HEK293 (cell line): ENCODE results near the gene OR10D3.

ENCODE experiments used
- CTCF ChIA-PET: fragments of 350-600 bp; formaldehyde crosslinking; extraction: SDS; loops from one replicate; lab custom pipeline; 2021; ENCODE audit warnings: antibody characterized with exemption; lab: Yijun Ruan, JAX
- POLR2A ChIA-PET: fragments of 300-600 bp; formaldehyde crosslinking; extraction: SDS; loops from one replicate; lab custom pipeline; 2020; ENCODE audit warnings: antibody characterized with exemption, inconsistent platforms; lab: Yijun Ruan, JAX
- H3K27ac ChIP-seq: fragments of 200-500 bp; sonication (Bioruptor generic); 2 replicates; pipeline ENCODE4 v1.5.1; 2014; ENCODE audit warnings: low read depth, low read length, control low read depth, inconsistent platforms; ENCODE audit errors: extremely low read depth
- H3K36me3 ChIP-seq, 2 experiments: fragments of 200-500 bp in 1 of 2; sonication (Bioruptor generic) in 1 of 2; 1 replicate in 1 of 2; 2 replicates in 1 of 2; pipeline ENCODE4 v1.5.1; 2014 to 2017; ENCODE audit warnings: inconsistent platforms in 2 of 2, low read length in 2 of 2; ENCODE audit not compliant: control insufficient read depth in 2 of 2, insufficient read depth in 1 of 2
- H3K4me1 ChIP-seq: fragments of 200-500 bp; sonication (Bioruptor generic); 2 replicates; pipeline ENCODE4 v1.5.1; 2014; ENCODE audit warnings: mild to moderate bottlenecking, low read length, inconsistent platforms; ENCODE audit not compliant: control insufficient read depth, insufficient read depth
- H3K4me3 ChIP-seq: 2 replicates; pipeline ENCODE4 v1.5.1; 2011; ENCODE audit warnings: low read depth, mild to moderate bottlenecking, control low read depth, low read length, moderate library complexity
- H3K9me3 ChIP-seq: fragments of 200-500 bp; sonication (Bioruptor generic); 2 replicates; pipeline ENCODE4 v1.5.1; 2014; ENCODE audit warnings: low read depth, low read length, inconsistent platforms; ENCODE audit not compliant: control insufficient read depth, insufficient read depth
- BCL11A ChIP-seq: fragments of 450-650 bp; formaldehyde crosslinking; IDR thresholded peaks from 2 replicates; pipeline ENCODE4 v1.5.1; 2016; ENCODE audit warnings: low read depth, missing biosample characterization, missing genetic modification characterization
- KLF7 ChIP-seq: fragments of 450-650 bp; formaldehyde crosslinking; IDR thresholded peaks from 2 replicates; pipeline ENCODE4 v1.5.1; 2016; ENCODE audit warnings: missing biosample characterization, missing genetic modification characterization, borderline replicate concordance
- KLF9 ChIP-seq: fragments of 450-650 bp; formaldehyde crosslinking; IDR thresholded peaks from 2 replicates; pipeline ENCODE4 v1.5.1; 2016; ENCODE audit warnings: missing biosample characterization, missing genetic modification characterization, low read depth
- MEIS1 ChIP-seq: sonication (generic); formaldehyde crosslinking; IDR thresholded peaks from 2 replicates; pipeline ENCODE4 v1.8.1; 2022; ENCODE audit warnings: missing genetic modification reagents, mild to moderate bottlenecking, borderline replicate concordance
- RBAK ChIP-seq: fragments of 450-650 bp; formaldehyde crosslinking; IDR thresholded peaks from 2 replicates; pipeline ENCODE4 v1.5.1; 2016; ENCODE audit warnings: missing biosample characterization, missing genetic modification characterization
- SP7 ChIP-seq: fragments of 450-650 bp; formaldehyde crosslinking; IDR thresholded peaks from 2 replicates; pipeline ENCODE4 v1.5.1; 2016; ENCODE audit warnings: missing biosample characterization, missing genetic modification characterization
- ZBTB8A ChIP-seq: fragments of 450-650 bp; formaldehyde crosslinking; IDR thresholded peaks from 2 replicates; pipeline ENCODE4 v1.5.1; 2016; ENCODE audit warnings: missing biosample characterization, missing genetic modification characterization
- ZNF184 ChIP-seq: fragments of 450-650 bp; IDR thresholded peaks from 2 replicates; pipeline ENCODE4 v1.5.1; 2018; ENCODE audit warnings: missing biosample characterization, mild to moderate bottlenecking, missing genetic modification characterization
- ZNF23 ChIP-seq: fragments of 450-650 bp; formaldehyde crosslinking; IDR thresholded peaks from 2 replicates; pipeline ENCODE4 v1.5.1; 2016; ENCODE audit warnings: missing biosample characterization, missing genetic modification characterization, borderline replicate concordance
- ZNF24 ChIP-seq: fragments of 450-650 bp; formaldehyde crosslinking; IDR thresholded peaks from 2 replicates; pipeline ENCODE4 v1.5.1; 2016; ENCODE audit warnings: missing biosample characterization, missing genetic modification characterization
- ZNF302 ChIP-seq: fragments of 450-650 bp; formaldehyde crosslinking; IDR thresholded peaks from 2 replicates; pipeline ENCODE4 v1.5.1; 2016; ENCODE audit warnings: missing biosample characterization, missing genetic modification characterization, low read depth
- ZNF324 ChIP-seq: fragments of 450-650 bp; formaldehyde crosslinking; IDR thresholded peaks from 2 replicates; pipeline ENCODE4 v1.5.1; 2016; ENCODE audit warnings: missing biosample characterization, missing genetic modification characterization
- ZNF335 ChIP-seq: fragments of 450-650 bp; formaldehyde crosslinking; conservative IDR thresholded peaks from 2 replicates; pipeline ENCODE4 v1.5.1; 2016; ENCODE audit warnings: missing biosample characterization, missing genetic modification characterization
- ZNF404 ChIP-seq: fragments of 450-650 bp; formaldehyde crosslinking; IDR thresholded peaks from 2 replicates; pipeline ENCODE4 v1.5.1; 2017; ENCODE audit warnings: missing biosample characterization, missing genetic modification characterization
- ZNF416 ChIP-seq: fragments of 450-650 bp; formaldehyde crosslinking; IDR thresholded peaks from 2 replicates; pipeline ENCODE4 v1.5.1; 2016; ENCODE audit warnings: missing biosample characterization, missing genetic modification characterization
- ZNF426 ChIP-seq: fragments of 450-650 bp; formaldehyde crosslinking; IDR thresholded peaks from 2 replicates; pipeline ENCODE4 v1.5.1; 2017; ENCODE audit warnings: missing biosample characterization, missing genetic modification characterization, mild to moderate bottlenecking, inconsistent platforms, moderate library complexity
- ZNF560 ChIP-seq: fragments of 450-650 bp; formaldehyde crosslinking; IDR thresholded peaks from 2 replicates; pipeline ENCODE4 v1.5.1; 2017; ENCODE audit warnings: missing biosample characterization, missing genetic modification characterization, borderline replicate concordance
- ZNF654 ChIP-seq: fragments of 450-650 bp; formaldehyde crosslinking; IDR thresholded peaks from 2 replicates; pipeline ENCODE4 v1.5.1; 2016; ENCODE audit warnings: low read depth, missing biosample characterization, missing genetic modification characterization
- ZNF660 ChIP-seq: fragments of 450-650 bp; IDR thresholded peaks from 2 replicates; pipeline ENCODE4 v1.5.1; 2018; ENCODE audit warnings: missing biosample characterization, mild to moderate bottlenecking, missing genetic modification characterization
- ZNF677 ChIP-seq: fragments of 450-650 bp; IDR thresholded peaks from 2 replicates; pipeline ENCODE4 v1.5.0; 2018; ENCODE audit warnings: missing biosample characterization, mild to moderate bottlenecking, missing genetic modification characterization, moderate library complexity
- ZNF747 ChIP-seq: fragments of 450-650 bp; formaldehyde crosslinking; IDR thresholded peaks from 2 replicates; pipeline ENCODE4 v1.5.1; 2016; ENCODE audit warnings: missing biosample characterization, missing genetic modification characterization
- ZNF777 ChIP-seq: fragments of 450-650 bp; formaldehyde crosslinking; IDR thresholded peaks from 2 replicates; pipeline ENCODE4 v1.5.1; 2017; ENCODE audit warnings: missing biosample characterization, missing genetic modification characterization, borderline replicate concordance
- ZNF791 ChIP-seq: fragments of 450-650 bp; formaldehyde crosslinking; IDR thresholded peaks from 2 replicates; pipeline ENCODE4 v1.5.1; 2016; ENCODE audit warnings: missing biosample characterization, missing genetic modification characterization
- ZNF830 ChIP-seq: fragments of 450-650 bp; IDR thresholded peaks from 2 replicates; pipeline ENCODE4 v1.5.0; 2018; ENCODE audit warnings: missing biosample characterization, missing genetic modification characterization, low read depth, mild to moderate bottlenecking, moderate library complexity
- ZSCAN18 ChIP-seq: fragments of 450-650 bp; formaldehyde crosslinking; IDR thresholded peaks from 2 replicates; pipeline ENCODE4 v1.5.1; 2016; ENCODE audit warnings: missing biosample characterization, missing genetic modification characterization
- ZSCAN30 ChIP-seq: fragments of 450-650 bp; IDR thresholded peaks from 2 replicates; pipeline ENCODE4 v1.5.1; 2018; ENCODE audit warnings: missing biosample characterization, mild to moderate bottlenecking, missing genetic modification characterization, moderate library complexity
- ZSCAN4 ChIP-seq: fragments of 450-650 bp; formaldehyde crosslinking; IDR thresholded peaks from 2 replicates; pipeline ENCODE4 v1.5.1; 2017; ENCODE audit warnings: missing biosample characterization, missing genetic modification characterization
- TF ChIP-seq, protein P1 (sequence below): fragments of 450-650 bp; formaldehyde crosslinking; IDR thresholded peaks from 2 replicates; pipeline ENCODE4 v1.5.1; 2016; ENCODE audit warnings: missing biosample characterization, missing genetic modification characterization

OR10D3 gene

DNA sequence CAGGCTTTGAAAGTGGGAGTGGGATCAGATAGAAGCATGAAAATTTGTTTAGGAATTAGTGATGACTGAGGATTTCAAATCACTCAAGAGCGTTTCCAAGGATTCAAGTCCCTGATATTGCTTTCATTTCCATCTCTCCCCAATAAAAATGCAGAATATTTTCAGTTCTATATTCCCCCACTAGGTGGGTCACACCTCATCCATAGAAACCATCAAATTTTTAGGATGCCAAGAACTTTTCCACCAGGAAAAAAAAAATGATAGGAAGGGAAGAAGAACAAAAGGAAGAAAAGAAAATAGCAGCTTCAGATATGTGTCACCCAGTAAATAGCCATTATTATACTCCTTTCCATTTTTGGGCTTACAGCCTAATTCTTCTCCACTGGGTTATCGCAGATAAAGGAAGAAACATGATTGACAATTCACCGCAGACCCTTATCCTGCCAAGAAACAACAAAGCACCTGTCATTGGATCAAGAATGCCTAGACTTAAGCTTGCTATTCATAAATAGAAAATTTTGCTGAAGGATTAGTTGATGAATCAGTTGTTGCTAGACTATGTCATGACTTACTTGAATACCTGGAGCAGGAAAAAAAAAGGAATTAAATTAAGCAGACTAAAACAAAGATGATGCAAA is 30.3 kb upstream of the OR10D3 start:
- Histone ChIP-seq H3K4me3 (no peak overlapping the region), H3K4me1 (no peaks in the 10 kb centered on the region), H3K36me3 (no peaks in the 10 kb centered on the region), H3K9me3 (no peaks in the 10 kb centered on the region), H3K27ac (no peak overlapping the region)
- ChIA-PET POLR2A (no interaction called here), CTCF (interaction anchor here (0.8 kb wide), 1 partner anchor 177 kb away, joined by 4 read pairs; no protein-coding TSS in a partner anchor)
- no peak for TF ChIP-seq ZSCAN30 (tag by site-specific recombination)
- TF ChIP-seq ZSCAN4 (tag by site-specific recombination): no peak
- no peak for TF ChIP-seq ZNF404 (tag by site-specific recombination)

GRCh38 chr11:124153821-124154220 is 29.3 kb upstream of the OR10D3 start:
- H3K4me1 ChIP-seq: no peaks in the 10 kb centered on the region
- CTCF ChIA-PET: interaction anchor here (0.6 kb wide), 1 partner anchor 8 kb away, joined by 3 read pairs; no protein-coding TSS in a partner anchor
- H3K27ac ChIP-seq: no peak overlapping the region
- POLR2A ChIA-PET: no interaction called here
- TF ChIP-seq MEIS1: no peak
- no peak for TF ChIP-seq RBAK (tag by site-specific recombination)
- no peak for TF ChIP-seq ZNF654
- no peak for TF ChIP-seq SP7 (tag by site-specific recombination)
- no peak for TF ChIP-seq ZNF747 (tag by site-specific recombination)
- TF ChIP-seq ZNF24 (tag by site-specific recombination): no peak
- no peak for TF ChIP-seq ZNF23 (tag by site-specific recombination)
- TF ChIP-seq KLF9: no peak
- TF ChIP-seq ZSCAN18 (tag by site-specific recombination): no peak
- no peak for TF ChIP-seq ZNF791 (tag by site-specific recombination)
- TF ChIP-seq ZNF324: no peak
- TF ChIP-seq ZNF830 (tag by site-specific recombination): no peak
- TF ChIP-seq ZNF335 (tag by site-specific recombination): no peak
- TF ChIP-seq ZNF560: no peak
- no peak for TF ChIP-seq ZNF777 (tag by site-specific recombination)
- no peak for TF ChIP-seq ZNF426 (tag by site-specific recombination)
- TF ChIP-seq BCL11A (tag by site-specific recombination): no peak
- H3K36me3 ChIP-seq: no peaks in the 10 kb centered on the region
- no peak overlapping the region for H3K4me3 ChIP-seq
- no peaks in the 10 kb centered on the region for H3K9me3 ChIP-seq

GRCh38 chr11:124159481-124159880 is 23.7 kb upstream of the OR10D3 start:
- H3K4me1 ChIP-seq: no peaks in the 10 kb centered on the region
- ChIA-PET POLR2A (no interaction called here), CTCF (interaction anchor here (0.7 kb wide), 1 partner anchor 306 kb away, joined by 5 read pairs; no protein-coding TSS in a partner anchor)
- H3K4me3 ChIP-seq: no peak overlapping the region
- H3K27ac ChIP-seq: no peak overlapping the region
- no peaks in the 10 kb centered on the region for H3K36me3 ChIP-seq
- H3K9me3 ChIP-seq: no peaks in the 10 kb centered on the region
- TF ChIP-seq ZNF677 (tag by site-specific recombination): no peak
- no peak for TF ChIP-seq ZNF660 (tag by site-specific recombination)
- no peak for TF ChIP-seq ZNF302 (tag by site-specific recombination)
- no peak for TF ChIP-seq ZBTB8A (tag by site-specific recombination)
- TF ChIP-seq, protein P1, sequence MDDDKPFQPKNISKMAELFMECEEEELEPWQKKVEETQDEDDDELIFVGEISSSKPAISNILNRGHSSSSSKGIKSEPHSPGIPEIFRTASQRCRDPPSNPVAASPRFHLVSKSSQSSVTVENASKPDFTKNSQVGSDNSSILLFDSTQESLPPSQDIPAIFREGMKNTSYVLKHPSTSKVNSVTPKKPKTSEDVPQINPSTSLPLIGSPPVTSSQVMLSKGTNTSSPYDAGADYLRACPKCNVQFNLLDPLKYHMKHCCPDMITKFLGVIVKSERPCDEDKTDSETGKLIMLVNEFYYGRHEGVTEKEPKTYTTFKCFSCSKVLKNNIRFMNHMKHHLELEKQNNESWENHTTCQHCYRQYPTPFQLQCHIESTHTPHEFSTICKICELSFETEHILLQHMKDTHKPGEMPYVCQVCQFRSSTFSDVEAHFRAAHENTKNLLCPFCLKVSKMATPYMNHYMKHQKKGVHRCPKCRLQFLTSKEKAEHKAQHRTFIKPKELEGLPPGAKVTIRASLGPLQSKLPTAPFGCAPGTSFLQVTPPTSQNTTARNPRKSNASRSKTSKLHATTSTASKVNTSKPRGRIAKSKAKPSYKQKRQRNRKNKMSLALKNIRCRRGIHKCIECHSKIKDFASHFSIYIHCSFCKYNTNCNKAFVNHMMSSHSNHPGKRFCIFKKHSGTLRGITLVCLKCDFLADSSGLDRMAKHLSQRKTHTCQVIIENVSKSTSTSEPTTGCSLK: no peak
- no peak for TF ChIP-seq ZNF416 (tag by site-specific recombination)
- no peak for TF ChIP-seq KLF7 (tag by site-specific recombination)
- no peak for TF ChIP-seq ZNF184
- TF ChIP-seq ZSCAN18 (tag by site-specific recombination): no peak
